AG10803 (cell line): ENCODE results near the gene GALNT17.

Source experiments
- DNase-seq: peaks from one replicate; pipeline ENCODE4 v3.0.0; 2010; ENCODE audit warnings: low read depth
- H3K4me3 ChIP-seq: 2 replicates; pipeline ENCODE4 v1.5.1; 2011; ENCODE audit warnings: mild to moderate bottlenecking, low read length, control low read depth
- CTCF ChIP-seq: conservative IDR thresholded peaks from 2 replicates; pipeline ENCODE4 v1.5.1; 2011; ENCODE audit warnings: mild to moderate bottlenecking, low read length, control low read depth, inconsistent platforms

Gene GALNT17

DNA sequence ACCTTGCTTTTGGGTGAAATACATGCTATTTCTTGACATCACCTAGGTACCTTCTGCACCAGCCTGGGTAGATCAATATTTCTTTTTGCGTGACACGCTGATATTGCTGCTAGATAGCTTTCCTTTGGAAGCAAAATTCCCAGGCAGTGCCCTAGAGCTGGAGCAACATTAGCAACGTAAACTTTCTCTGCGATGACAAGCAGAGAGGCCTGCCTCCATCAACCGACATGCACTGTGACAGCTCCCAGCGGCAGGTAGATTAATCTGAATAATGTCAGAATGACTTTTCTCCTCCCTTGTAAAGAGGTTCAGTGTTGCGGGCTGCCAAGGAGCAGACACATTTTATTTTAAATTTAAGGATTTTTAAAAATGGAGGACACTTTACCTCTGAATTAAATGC is 307.4 kb downstream of the GALNT17 start:
- no peak overlapping the region for H3K4me3 ChIP-seq
- DNase-seq = no peak
- no peak for TF ChIP-seq CTCF

DNA sequence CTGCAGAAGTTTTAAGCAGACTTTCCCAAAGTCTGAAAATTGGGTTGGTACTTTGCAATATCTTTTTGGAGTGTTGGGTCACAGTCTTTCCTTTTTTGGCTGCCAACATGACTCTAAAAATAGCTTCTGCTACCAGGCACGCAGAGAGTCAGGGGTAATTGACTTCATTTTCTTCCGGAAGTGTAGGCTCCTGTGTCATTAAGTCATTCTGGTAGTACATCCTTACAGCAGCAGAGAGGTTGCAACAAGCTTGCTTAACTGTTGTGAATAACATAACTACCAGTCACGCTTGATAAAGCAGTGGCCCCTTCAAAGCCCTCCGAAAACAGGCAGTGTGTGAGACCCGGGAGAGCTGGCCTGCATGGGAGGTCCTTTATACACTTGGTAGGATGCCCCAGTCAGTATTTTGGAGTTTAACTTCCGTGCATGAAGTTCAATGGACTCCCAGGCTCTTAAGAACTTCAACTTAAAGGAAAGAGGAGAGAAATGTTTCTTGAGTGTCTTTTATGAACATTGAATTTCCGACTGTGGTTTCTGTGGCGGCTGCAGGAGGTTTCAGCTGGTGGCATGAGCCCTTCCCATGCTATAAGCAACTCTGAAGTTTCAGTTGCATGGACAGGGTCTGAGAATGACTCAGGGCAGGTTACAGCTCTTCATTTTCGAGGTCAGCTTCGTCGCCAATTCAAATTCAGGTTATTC is 310.7 kb downstream of the GALNT17 start:
- no peak for TF ChIP-seq CTCF
- no peak for DNase-seq
- no peak overlapping the region for H3K4me3 ChIP-seq

DNA sequence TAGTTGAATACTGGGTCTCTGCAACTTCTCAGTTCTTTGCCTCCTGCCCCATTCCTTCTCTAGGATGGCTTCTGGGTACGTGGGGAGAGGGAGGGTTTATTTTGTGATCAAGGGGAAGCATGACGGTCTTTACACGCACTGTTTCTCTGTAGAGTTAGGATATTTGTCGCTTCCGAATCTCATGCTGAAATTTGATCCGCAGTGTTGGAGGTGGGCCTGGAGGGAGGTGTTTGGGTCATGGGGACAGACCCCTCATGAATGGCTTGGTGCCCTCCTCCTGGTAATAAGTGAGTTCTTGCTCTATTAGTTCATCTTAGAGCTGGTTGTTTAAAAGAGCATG is 311.2 kb downstream of the GALNT17 start:
- DNase-seq = no peak
- no peak for TF ChIP-seq CTCF
- H3K4me3 ChIP-seq = no peak overlapping the region

DNA sequence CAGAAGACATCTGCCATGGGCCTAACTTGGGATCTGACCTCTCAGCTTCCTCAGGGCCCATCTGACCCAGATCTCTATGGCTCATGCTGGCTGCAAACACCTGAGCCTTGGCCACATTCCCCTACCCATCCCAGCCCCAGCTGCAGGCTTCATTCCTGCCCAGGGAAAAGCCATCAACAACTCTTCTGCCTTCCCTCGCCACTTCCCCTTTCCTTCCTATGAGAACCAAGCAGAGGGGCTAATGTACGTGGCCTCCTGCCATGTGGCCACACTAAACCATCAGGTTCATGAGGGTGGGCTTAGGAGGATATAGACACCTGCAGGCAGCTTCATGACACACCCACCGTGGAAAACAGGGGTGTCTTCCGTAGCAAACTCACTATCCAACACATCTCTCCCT is 312.2 kb downstream of the GALNT17 start:
- no peak for DNase-seq
- no peak overlapping the region for H3K4me3 ChIP-seq
- TF ChIP-seq CTCF = no peak

DNA sequence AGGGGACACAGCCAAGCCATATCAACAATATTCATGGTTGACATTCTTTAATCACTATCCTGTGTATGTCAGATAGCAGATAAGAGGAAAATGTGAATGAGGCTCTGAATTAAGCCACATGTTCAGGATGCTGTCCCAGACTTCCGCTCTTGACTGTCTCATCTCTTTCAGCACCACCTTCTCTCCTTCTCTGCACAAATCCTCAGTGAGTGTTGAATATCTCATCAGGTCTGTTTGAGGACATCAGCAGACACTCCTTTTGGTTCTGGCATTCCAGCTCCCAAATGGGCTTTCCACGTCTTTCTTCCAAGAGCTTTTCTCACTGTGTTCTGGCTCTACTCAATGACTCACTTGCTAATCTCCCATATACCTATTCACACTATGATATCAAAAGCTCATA is 321.7 kb downstream of the GALNT17 start:
- no peak for TF ChIP-seq CTCF
- H3K4me3 ChIP-seq = no peak overlapping the region
- no peak for DNase-seq

- no peak overlapping the region for H3K4me3 ChIP-seq
- no peak for TF ChIP-seq CTCF
- DNase-seq = no peak
Observed at GRCh38 chr7:71454981-71455380, 323.0 kb downstream of the GALNT17 start.

DNA sequence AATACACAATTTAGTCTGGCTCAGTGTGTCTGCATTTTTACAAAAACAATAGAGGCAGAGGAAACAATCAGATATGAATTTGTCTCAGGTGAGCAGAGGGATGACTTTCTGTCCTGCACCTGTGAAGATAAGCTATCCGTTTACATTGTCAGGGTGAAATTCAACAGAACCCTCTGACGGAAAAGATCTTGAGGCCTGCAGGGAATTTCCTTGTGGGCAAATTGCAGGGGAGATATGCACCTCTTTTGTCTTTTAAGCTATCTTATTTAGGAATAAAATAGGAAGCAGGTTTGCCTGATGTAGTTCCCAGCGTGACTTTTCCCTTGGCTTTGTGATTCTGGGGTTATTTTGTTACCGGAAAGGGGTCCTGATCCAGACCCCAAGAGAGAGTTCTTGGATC is 325.1 kb downstream of the GALNT17 start:
- no peak for TF ChIP-seq CTCF
- no peak for DNase-seq
- H3K4me3 ChIP-seq = no peak overlapping the region
